DOHH2 (cell line): ENCODE measurements around the gene CTTN.

Experiments
- CTCF ChIP-seq: fragments of 200-600 bp; sonication (generic); IDR thresholded peaks from one replicate; pipeline ENCODE4 v1.5.1; 2014; ENCODE audit warnings: antibody characterized with exemption, mild to moderate bottlenecking, low read depth, low read length; ENCODE audit not compliant: poor library complexity, severe bottlenecking
- EZH2phosphoT487 ChIP-seq: fragments of 200-600 bp; sonication (generic); IDR thresholded peaks from 2 replicates; pipeline ENCODE4 v1.6.1; 2017; ENCODE audit warnings: borderline replicate concordance, mild to moderate bottlenecking, antibody characterized with exemption, low read length, moderate library complexity, mixed read lengths

GRCh38 chr11:70473873-70474690 lies 75.8 kb downstream of the CTTN start:
- no peak for TF ChIP-seq CTCF
- TF ChIP-seq EZH2phosphoT487, result no peak
